ENCODE results near the gene PPP1CB.

PPP1CB gene

DNA sequence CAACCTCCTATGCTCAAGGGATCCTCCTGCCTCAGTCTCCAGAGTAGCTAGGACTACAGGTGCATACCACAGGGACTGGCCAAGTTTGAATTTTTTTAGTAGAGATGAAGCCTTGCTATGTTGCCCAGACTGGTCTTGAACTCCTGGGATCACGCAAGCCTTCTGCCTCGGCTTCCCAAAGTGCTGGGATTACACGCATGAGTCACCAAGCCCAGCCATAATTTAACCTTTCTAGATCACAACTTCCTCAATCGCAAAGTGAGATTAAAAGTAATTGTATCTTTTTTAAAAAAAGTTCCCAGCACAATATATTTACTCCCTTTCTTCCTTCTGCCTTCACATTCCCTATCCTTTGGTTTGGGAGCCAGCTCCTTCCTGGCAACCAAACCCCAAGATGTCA lies 5.8 kb upstream of the PPP1CB start:
- no peak for DNase-seq

DNA sequence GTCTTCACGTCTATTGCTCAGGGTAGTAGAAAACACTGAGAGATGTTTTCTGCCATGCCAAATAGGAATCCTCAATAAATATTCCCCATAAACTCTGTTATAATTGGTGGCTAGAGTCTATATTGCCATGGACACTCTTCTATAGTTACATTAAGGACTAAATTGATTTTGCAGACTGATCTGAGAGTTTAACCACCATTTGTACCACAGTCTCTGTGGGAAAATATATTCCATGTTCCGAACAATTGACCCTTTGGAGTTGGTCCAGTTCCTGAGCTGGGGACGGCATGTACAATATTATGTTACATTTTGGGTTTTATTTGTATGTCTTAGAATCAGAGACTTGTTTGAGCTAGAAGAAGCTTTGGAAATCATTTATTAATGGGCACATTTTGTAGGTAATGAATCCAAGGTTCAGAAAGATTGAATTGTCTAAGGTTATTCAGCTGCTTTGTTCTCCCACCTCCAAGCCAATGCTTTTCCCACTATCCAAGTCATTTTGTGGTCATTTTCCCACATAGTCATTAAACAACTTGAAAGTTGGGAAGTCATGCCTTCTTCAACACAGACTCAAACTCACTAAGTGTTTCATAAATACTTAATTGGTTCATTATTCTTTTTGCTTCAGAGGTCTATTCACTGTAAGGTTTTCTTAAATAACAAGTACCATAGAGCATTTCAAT lies 5.1 kb upstream of the PPP1CB start:
- no peak for DNase-seq

DNA sequence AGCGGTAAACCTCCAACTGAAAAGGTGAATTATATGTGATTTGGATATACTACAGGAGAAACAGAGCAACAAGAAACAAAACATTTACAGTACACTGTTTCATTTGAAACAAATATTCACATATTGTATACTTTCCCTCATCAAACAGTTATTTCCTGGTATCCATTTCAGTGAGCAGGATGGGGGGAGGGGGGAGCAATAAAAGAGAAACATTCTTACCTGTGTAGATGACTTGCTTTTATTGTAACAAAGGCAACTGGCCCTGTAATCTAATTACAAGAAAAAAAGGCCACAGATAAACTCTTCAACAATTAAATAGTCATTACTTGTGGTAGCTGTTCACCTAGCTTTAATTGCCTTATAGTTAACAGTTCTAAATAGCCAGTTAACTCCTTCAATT lies 3.9 kb upstream of the PPP1CB start:
- peak in 2 of 3 experiments; percentile 21 to 56 for DNase-seq

DNA sequence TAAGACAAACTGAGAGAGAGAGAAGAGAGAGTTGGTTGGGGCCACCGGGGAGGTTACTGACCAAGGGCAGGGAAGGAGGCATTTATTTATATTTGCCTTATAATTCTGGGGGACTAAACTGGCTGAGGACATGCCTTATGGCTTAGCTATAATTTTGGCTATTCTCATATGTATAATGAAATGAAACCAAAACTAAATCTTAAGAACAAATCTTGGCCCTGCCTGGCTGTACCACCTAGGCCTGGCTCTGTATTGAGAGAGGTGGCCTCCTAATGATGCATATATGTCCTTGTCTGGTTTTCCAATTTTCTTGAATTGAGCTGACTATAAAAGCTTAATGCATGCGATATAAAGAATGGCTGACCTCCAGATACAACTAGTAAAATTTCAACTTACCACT lies 3.5 kb upstream of the PPP1CB start:
- DNase-seq: peak in 1 of 3 experiments; percentile 34

DNA sequence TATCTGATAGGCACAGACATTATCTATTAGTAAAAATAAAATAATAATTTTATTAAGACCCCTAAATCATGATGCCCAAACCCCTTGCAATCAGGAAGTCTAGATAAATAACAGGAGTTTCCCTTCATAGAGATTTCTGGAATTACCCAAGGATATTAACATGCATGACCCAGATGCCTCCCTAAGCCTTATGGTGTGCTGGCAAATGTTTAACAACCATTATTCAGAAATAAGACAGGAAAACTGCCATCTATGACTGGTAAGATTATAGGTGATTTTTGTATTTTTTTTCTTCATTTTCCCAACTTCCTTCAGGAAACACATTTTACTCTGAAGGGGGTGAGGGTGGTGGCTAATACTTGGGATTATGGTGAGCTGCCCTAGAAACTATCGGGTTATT lies 2.7 kb upstream of the PPP1CB start:
- no peak for DNase-seq

DNA sequence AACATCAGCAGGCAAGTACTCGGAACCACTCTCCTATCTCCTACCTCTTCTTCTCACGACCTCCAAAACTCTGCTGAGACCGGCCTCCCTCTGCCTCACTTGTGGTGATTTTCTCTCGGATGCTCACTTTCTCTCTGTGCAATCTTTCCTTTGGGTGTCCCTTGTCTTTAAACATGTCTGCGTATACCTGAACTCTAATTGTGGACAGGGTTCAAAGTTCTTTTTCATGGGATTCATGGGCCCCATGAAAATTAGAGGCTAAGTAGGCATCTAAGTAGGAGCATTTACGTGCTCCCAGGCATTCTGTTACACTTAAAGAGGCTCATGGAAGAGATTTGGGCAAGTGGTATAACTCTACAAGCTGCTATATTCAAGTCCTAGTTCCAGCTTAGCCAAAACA lies 2.1 kb upstream of the PPP1CB start:
- DNase-seq: peak in 1 of 3 experiments; percentile 23

DNA sequence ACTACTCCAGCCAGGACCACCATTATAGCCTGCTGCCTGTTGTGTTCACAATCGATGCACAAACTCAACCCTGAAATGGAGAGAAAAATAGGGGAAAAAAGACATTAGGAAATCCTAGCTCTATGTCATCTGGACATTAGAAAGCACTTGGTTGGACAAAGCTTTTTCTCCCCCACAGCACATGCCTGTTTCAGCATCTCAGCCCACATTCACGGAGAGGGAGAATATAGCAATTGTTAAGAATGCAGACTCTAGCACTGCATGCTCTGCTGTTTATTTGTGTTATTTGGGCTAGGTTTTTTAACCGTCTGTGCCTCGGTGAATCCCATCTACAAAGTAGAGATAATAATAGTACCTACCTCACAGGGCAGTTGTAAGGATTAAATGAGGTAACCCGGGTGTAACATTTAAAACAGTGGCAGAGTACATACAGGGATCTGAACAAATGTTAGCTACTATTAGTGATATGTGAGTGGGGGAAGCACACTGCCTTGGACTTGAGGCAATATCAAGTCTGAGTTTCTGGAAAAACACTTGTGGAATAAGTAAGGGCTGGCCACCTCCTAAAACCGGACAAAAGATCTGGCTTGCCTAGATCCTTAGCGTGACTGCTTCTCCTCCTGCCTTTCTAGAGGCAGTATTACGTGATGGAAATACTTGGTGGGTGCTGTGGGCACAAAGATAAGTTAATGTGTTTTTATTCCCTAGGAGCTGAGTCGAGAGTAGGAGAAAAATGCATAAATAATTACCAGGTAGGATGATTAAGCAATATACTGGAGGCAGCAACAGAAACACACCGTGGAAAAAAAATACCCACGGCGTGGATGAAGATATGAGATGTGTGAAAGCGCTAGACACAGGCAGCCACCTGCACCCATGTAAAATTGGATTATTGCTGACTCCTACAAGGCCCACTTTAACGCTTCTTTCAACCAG lies 1.0 kb upstream of the PPP1CB start:
- DNase-seq: peak; percentile 25 to 87 (median 75)

DNA sequence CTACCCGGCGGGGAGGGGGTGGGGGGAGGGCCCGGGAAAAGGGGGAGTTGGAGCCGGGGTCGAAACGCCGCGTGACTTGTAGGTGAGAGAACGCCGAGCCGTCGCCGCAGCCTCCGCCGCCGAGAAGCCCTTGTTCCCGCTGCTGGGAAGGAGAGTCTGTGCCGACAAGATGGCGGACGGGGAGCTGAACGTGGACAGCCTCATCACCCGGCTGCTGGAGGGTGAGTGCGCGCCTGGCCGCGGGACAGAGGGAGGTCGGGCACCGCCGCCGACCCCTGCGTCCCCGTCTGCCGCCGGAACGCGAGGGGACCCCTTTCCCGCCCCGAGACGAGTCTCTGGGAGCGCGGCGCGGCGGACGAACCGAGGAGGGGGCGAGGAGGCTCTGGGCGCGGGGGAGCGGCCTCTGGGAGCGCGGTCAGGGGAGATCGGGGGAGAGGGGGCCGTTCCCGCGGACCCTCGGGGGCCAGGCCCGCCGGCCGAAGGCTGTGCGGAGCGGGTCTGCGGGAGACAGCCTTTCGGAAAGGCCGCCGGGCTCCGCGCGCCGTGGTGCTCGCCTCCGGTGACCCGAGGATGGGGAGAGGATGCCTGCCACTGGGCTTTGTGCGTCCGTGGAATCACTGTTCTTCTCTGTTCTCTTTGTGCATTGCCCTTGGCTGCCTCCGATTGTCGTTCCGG lies 463 bp downstream of the PPP1CB start:
- DNase-seq: peak; percentile 40 to 96 (median 84)

DNA sequence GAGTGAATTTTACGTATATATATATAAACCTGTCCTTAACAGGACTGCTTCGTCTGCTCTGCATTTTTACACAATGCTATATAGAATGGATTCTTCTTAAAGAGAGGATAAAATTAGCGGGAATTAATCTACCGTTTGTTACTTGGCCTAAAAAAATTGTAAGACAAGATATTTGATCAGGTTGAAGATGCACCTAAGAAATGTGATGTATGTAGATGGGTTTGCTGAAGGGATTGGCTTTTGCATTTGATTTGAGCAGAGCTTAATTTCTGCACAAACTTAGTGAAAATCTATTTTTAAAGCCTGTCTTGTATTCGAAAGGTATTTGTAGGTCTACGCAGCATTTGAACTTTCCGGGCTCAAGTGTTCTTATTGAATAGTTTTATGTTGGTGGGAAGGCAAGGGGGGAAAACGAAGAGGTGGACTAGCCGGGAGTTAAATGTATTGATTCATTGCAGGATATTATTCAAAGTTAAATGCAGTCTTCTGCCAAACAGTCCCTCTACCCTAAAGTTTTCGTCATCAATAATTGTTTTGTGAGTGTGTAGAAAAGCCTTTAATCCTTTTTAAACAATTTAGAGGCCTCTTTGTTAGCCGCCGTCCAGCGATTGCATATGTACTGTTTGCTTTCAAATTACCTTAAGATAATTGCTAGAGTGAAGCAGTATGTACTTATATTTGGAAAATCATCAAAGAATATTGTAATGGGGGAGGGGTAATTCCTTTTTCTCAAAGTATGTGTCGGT lies 1.2 kb downstream of the PPP1CB start:
- DNase-seq: peak in 2 of 3 experiments; percentile 60 to 83

DNA sequence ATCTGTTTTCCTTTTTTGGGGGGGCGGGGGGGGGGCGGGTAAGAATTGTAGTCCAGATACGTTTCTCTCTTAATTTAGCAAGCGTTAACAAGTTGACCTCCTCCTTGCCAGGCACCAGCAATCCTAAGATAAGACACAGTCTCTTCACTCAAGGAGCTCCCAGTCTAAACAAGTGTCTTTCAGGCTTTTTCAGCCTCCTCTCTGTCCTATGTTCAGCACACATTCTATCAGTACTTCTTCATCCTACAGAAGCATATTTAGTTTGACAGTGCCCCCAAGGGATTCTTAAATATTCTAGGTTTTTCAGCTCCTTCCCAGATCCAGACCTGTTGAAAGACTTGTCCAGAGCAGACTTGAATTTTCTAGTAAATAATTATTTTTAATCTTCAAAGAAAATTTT lies 2.7 kb downstream of the PPP1CB start:
- DNase-seq: peak in 1 of 3 experiments; percentile 17

DNA sequence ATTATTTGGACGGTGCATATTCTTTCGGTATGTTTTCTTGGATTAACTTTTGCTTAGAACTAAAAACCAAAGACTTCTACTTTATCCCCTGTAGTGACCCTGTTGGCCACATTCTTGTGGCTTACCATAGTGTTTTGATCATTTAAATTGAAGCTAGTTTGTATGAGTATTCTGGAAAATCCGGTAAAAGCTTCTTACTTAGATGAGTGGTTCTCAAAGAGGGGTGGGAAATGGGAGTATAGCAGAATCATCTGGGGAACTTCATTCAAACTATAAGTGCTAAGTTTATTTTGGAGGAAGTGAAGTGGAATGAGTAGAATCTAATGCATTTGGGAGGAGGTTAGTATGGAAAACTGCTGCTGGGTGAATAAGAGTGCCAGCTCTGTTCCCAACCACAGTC lies 3.8 kb downstream of the PPP1CB start:
- DNase-seq: no peak

DNA sequence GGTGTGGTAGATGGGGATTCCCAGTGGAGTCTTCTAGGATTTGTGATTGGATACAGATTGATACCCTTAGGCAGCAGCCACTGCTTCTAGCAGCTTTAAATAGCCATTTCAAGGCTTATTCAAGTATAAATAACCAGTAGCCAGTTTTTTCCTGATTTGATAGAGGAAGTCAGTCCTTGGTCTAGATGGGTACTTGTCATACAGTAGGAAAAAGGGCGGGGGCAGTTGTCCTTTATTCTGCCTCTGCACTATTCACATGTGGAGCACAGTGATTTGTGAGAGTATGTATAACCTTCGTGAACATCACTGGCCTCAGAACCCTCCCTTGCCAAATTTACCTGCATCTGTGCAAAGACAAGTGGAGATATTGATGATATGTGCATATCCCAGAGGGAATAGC lies 6.8 kb downstream of the PPP1CB start:
- no peak for DNase-seq

DNA sequence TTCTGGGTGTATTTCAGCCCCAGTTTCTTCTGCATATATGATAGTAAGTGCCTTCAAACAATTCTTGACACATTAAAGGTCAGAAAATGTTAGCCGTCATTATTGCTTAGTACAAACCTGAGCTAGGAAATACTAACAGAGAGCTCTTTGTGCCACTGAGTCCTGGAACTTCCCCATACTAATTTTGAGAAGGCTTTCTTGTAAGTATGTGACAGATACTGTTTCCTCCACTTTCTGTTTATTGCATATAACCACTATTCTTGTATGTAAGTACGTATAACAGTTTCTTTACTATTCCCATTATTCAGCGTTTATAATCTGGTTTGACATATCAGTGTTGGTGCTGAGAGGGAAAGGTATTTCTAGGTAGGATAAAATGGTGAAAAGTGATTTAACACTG lies 9.8 kb downstream of the PPP1CB start:
- DNase-seq: no peak

DNA sequence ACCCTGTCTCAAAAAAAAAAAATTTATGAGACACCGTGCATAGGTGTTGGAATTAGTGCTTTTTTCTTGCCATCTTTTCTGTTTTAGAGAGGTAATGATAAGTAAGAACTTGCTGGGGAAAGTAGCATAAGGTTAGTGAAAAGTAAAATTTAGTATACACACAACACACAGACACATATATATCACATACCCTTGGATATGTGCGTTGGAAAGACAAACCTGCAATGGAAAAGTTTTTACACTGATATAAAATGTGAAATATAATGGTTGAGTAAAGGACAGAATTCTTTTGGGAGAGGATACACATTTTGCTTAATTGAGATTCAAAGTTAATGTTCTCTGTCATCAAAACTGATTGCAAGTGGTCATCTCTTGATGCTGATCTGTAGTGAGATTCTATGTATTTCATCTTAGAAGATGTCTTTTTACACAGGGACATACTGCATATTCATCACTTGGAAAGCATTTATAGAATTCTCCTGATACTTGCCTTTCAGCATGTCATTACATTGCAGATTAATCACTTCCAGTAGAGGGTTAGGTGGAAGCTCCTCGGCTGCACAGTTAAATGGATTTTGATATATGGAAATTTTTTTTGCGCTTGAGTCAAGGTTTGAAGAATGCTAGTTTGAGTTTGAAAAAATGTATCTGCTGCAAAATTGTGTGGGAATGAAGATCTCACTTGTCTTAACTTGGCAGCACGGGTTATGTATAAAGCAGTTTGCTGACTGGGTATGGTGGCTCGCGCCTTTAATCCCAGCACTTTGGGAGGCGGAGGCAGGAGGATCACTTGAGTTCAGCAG lies 13.5 kb downstream of the PPP1CB start:
- DNase-seq: no peak

DNA sequence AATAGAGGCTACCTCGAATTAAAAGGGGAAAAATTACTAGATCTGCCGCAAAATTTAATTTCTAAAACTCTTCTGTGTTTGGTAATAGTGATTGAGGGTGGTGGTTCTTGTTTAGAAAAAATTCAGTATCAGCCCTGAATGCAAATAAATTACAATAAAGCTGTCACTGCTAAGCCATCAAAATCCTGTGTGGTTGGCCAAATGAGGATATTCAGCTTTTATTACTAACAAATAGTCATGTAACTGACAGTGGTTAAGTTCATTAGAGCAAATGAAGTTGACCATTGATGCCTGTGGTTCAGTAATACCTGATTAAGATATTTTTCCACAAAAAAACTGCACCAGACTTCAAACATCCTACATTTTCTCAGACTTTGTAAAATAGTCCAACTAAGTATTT lies 14.4 kb downstream of the PPP1CB start:
- DNase-seq: no peak

DNA sequence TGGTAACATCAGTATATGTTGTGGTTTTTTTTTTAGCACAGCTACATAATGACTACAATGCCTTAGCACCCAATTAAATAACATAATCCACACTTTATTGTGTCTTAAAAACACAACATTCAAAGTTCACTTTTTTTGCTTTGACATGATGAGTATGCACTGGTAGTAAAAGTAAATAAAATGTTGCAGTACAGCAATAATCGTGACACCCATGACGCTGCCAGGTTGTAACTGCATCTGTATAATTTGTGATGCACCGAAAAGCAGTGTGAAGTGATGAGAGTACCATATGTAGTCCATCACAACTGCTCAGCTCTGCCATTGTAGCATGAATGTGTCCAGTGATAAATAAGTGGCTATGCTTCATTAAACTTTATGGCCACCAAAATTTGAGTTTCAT lies 15.7 kb downstream of the PPP1CB start:
- DNase-seq: no peak

DNA sequence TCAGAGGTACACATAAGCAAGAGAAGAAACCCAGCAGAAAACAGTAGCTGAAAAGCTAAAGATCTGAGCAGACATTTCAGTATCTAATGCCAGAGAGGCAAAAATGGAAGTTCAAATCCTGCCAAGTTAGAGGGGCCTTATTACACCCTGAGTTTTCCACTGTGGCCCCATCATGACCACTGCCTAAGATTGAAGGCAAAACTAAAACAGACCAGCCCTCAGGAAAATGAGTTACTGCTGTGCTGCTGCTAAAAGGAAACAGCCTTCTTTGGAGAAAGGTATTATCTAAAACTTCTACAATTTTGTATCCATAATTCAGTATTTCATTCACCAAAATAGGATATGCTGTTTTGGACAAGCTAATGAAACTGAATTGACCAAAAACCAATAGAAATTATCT lies 16.8 kb downstream of the PPP1CB start:
- no peak for DNase-seq

DNA sequence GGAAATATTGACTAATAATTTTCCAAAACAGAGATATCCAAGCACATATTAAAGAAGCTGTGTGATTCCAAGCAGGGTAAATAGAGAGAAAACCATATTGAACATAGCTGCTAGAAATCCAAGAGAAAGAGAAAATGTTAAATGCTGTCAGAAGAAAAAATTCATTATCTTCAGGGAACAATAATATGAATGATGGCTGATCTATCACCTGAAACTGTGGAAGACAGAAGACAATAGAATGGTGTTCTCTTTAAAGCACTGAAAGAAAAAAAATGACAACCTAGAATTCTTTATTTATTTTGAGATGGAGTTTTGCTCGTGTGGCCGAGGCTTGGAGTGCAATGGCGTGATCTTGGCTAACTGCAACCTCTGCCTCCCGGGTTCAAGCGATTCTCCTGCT lies 17.3 kb downstream of the PPP1CB start:
- no peak for DNase-seq

DNA sequence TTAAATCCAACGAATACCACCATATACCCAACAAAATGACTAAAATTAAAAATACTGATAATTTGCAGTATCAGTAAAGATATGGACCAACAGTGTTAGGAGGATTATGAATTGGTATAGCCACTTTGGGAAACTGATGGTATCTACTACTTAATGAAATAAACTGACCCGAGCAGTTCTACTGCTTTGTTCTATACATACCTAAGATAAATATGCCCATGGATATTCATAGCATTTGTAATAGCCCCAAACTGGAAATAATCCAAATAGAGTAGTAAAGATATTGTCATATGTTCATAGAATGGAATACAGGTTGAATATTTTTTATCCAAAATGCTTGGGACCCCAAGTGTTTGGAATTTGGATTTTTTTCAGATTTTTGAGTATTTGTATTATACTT lies 20.7 kb downstream of the PPP1CB start:
- no peak for DNase-seq

DNA sequence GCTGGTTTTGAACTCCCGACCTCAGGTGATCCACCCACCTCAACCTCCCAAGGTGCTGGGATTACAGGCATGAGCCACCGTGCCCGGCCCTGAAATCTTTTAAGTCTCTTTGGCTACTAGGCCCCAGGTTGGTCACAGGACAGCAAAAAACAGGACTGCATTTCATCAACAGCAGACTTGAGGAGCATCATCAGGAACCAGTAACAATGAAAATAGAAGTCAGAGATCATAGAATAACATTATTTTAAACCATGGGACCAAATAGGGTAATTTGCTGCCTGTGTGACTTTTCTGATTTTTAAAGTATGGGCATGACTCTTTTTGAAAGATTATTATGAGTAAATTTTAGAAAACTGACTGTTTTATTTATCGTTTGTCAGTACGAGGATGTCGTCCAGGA lies 24.8 kb downstream of the PPP1CB start:
- no peak for DNase-seq

DNA sequence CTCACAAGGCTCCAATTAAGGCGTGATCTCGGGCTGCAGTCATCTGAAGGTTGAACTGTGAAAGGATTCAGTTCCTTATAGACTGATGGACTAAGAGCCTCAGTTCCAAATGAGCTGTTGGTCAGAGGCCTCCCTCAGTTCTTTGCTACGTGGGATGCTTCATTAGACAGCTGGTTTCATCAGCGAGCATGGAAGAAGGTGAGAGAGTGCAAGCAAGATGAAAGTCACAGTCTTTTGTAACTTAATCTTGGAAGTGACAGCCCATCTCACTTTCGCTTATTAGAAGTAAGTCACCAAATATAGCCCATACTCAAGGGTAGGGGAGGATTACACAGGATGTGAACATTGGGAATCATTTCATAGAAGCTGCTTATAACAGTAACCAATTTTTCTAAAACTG lies 26.8 kb downstream of the PPP1CB start:
- DNase-seq: peak in 1 of 3 experiments; percentile 7

DNA sequence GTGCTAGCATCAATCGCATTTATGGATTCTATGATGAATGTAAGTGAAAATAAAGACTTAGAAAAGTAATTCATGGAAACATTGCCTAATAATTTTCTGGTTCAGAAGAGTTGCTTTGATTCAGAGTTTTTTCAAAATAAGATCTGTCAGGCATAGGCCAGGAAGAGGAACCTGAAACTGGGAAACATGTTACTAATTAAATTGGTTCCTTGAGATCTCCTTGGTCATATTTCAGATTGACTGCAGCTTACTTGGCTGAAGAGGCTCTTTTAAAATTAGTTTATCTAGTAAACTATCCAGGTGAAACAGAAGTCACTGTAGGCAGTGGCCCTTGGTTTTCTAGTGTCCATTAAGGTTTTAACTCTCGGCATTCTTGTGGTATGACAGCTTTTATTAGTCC lies 27.4 kb downstream of the PPP1CB start:
- DNase-seq: no peak

All from NCI-H1417 (cell line).